ENCODE results near the gene EIF3I.

Gene EIF3I

GRCh38 chr1:32195972-32196823, 26.0 kb upstream of the EIF3I start:
- peaks cover 5% of the 10 kb centered on the region for H3K27me3 Mint-ChIP-seq (ENCODE audit: low read depth, poor library complexity)
- no peaks in the 10 kb centered on the region for H3K9me3 Mint-ChIP-seq
- H3K4me1 Mint-ChIP-seq, result peaks cover 33% of the 10 kb centered on the region
- peaks cover 48% of the 10 kb centered on the region for H3K36me3 Mint-ChIP-seq (ENCODE audit: low read depth)
- no peak for DNase-seq
- no peak overlapping the region for H3K4me3 Mint-ChIP-seq
- H3K27ac Mint-ChIP-seq, result peak overlapping the region; percentile 64
- TF ChIP-seq CTCF (IDR thresholded peaks at IDR 0.05), result no peak

GRCh38 chr1:32197074-32197473, 25.1 kb upstream of the EIF3I start:
- Mint-ChIP-seq H3K27me3 (ENCODE audit: low read depth, poor library complexity) (peaks cover 5% of the 10 kb centered on the region), H3K9me3 (no peaks in the 10 kb centered on the region), H3K4me1 (peaks cover 41% of the 10 kb centered on the region), H3K36me3 (ENCODE audit: low read depth) (peaks cover 39% of the 10 kb centered on the region), H3K27ac (peak overlapping the region; percentile 80), H3K4me3 (no peak overlapping the region)
- DNase-seq, result no peak
- TF ChIP-seq CTCF (IDR thresholded peaks at IDR 0.05), result no peak

GRCh38 chr1:32197837-32198236, 24.4 kb upstream of the EIF3I start:
- H3K27me3 Mint-ChIP-seq (ENCODE audit: low read depth, poor library complexity), result peaks cover 5% of the 10 kb centered on the region
- no peak for TF ChIP-seq CTCF (IDR thresholded peaks at IDR 0.05)
- no peak overlapping the region for H3K4me3 Mint-ChIP-seq
- DNase-seq, result no peak
- H3K4me1 Mint-ChIP-seq, result peaks cover 49% of the 10 kb centered on the region
- peak overlapping the region; percentile 80 for H3K27ac Mint-ChIP-seq
- H3K9me3 Mint-ChIP-seq, result no peaks in the 10 kb centered on the region
- H3K36me3 Mint-ChIP-seq (ENCODE audit: low read depth), result peaks cover 34% of the 10 kb centered on the region

GRCh38 chr1:32198237-32199042, 23.8 kb upstream of the EIF3I start:
- H3K36me3 Mint-ChIP-seq (ENCODE audit: low read depth), result peaks cover 28% of the 10 kb centered on the region
- H3K9me3 Mint-ChIP-seq, result no peaks in the 10 kb centered on the region
- TF ChIP-seq CTCF (IDR thresholded peaks at IDR 0.05), result no peak
- H3K27ac Mint-ChIP-seq, result peak overlapping the region; percentile 67
- H3K4me3 Mint-ChIP-seq, result peak overlapping the region; percentile 56
- H3K27me3 Mint-ChIP-seq (ENCODE audit: low read depth, poor library complexity), result peaks cover 5% of the 10 kb centered on the region
- DNase-seq, result no peak
- H3K4me1 Mint-ChIP-seq, result peaks cover 53% of the 10 kb centered on the region

GRCh38 chr1:32199043-32199716, 23.0 kb upstream of the EIF3I start:
- Mint-ChIP-seq H3K9me3 (no peaks in the 10 kb centered on the region), H3K27ac (no peak overlapping the region), H3K27me3 (ENCODE audit: low read depth, poor library complexity) (peaks cover 8% of the 10 kb centered on the region), H3K4me3 (no peak overlapping the region), H3K36me3 (ENCODE audit: low read depth) (peaks cover 20% of the 10 kb centered on the region), H3K4me1 (peaks cover 60% of the 10 kb centered on the region)
- no peak for TF ChIP-seq CTCF (IDR thresholded peaks at IDR 0.05)
- DNase-seq, result no peak

Data from nephron progenitor cell (in vitro differentiated cells).